Measurements from ENCODE around the gene NPM1.
"Not testable (repeated sequence)": the region's sequence is repeated elsewhere in the genome, so short reads cannot be mapped to it uniquely, and the experiment has no call there.

NPM1 gene

GRCh38 chr5:171401167-171401947 is 13.7 kb downstream of the NPM1 start:
- Histone ChIP-seq H3K36me3 (ENCODE audit: control insufficient read depth, insufficient read depth, low read length) (no peaks in the 10 kb centered on the region), H3K9ac (ENCODE audit: low read length) (no peak overlapping the region), H3K4me3 (ENCODE audit: low read length) (no peak overlapping the region), H3K9me3 (ENCODE audit: control insufficient read depth, low read length) (no peaks in the 10 kb centered on the region), H3K4me1 (ENCODE audit: control insufficient read depth, insufficient read depth, low read length) (no peaks in the 10 kb centered on the region), H3K27me3 (ENCODE audit: control insufficient read depth, insufficient read depth, low read length) (no peaks in the 10 kb centered on the region)

DNA sequence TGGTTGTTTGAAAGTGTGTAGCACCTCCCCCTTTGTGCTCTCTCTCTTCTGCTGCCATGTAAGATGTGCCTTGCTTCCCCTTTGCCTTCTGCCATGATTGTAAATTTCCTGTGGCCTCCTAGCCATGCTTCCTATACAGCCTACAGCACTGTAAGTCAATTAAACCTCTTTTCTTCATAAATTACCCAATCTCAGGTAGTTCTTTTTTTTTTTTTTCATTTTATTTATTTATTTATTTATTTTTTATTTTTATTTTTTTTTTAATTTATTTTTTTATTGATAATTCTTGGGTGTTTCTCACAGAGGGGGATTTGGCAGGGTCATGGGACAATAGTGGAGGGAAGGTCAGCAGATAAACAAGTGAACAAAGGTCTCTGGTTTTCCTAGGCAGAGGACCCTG is 15.1 kb downstream of the NPM1 start:
- not testable (repeated sequence) for H3K36me3 ChIP-seq (ENCODE audit: control insufficient read depth, insufficient read depth, low read length); H3K4me1 ChIP-seq (ENCODE audit: control insufficient read depth, insufficient read depth, low read length); H3K9me3 ChIP-seq (ENCODE audit: control insufficient read depth, low read length); H3K27me3 ChIP-seq (ENCODE audit: control insufficient read depth, insufficient read depth, low read length); H3K9ac ChIP-seq (ENCODE audit: low read length); H3K4me3 ChIP-seq (ENCODE audit: low read length)

- Histone ChIP-seq H3K9me3 (ENCODE audit: control insufficient read depth, low read length) (no peaks in the 10 kb centered on the region), H3K4me1 (ENCODE audit: control insufficient read depth, insufficient read depth, low read length) (peaks cover 7% of the 10 kb centered on the region), H3K36me3 (ENCODE audit: control insufficient read depth, insufficient read depth, low read length) (no peaks in the 10 kb centered on the region), H3K4me3 (ENCODE audit: low read length) (no peak overlapping the region), H3K27me3 (ENCODE audit: control insufficient read depth, insufficient read depth, low read length) (no peaks in the 10 kb centered on the region), H3K9ac (ENCODE audit: low read length) (no peak overlapping the region)
Measured at GRCh38 chr5:171405615-171406014, 18.0 kb downstream of the NPM1 start.

DNA sequence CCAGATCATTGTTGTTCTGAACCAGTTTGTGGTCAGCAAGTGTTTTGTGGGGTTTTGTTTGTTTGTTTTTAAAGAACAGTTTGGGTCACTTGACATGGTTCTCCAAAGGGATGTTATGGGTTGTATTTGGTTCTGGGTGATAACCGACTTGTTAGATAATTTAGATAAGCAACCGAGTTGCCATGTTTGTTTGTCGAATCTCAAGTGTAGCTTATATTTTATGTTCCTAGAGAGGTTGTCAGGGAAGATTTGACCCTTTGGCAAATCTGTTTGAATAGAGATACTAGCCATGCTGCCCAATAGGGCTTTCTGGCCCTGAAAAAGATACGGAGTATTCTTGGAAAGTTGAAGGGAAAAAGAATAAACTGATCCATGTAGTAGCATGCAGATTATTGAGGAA is 19.6 kb downstream of the NPM1 start:
- Histone ChIP-seq H3K4me1 (ENCODE audit: control insufficient read depth, insufficient read depth, low read length) (peaks cover 7% of the 10 kb centered on the region), H3K9me3 (ENCODE audit: control insufficient read depth, low read length) (no peaks in the 10 kb centered on the region), H3K27me3 (ENCODE audit: control insufficient read depth, insufficient read depth, low read length) (no peaks in the 10 kb centered on the region), H3K36me3 (ENCODE audit: control insufficient read depth, insufficient read depth, low read length) (no peaks in the 10 kb centered on the region), H3K9ac (ENCODE audit: low read length) (no peak overlapping the region), H3K4me3 (ENCODE audit: low read length) (no peak overlapping the region)

- peaks cover 7% of the 10 kb centered on the region for H3K4me1 ChIP-seq (ENCODE audit: control insufficient read depth, insufficient read depth, low read length)
- H3K4me3 ChIP-seq (ENCODE audit: low read length) = no peak overlapping the region
- H3K9ac ChIP-seq (ENCODE audit: low read length) = no peak overlapping the region
- no peaks in the 10 kb centered on the region for H3K36me3 ChIP-seq (ENCODE audit: control insufficient read depth, insufficient read depth, low read length)
- no peaks in the 10 kb centered on the region for H3K9me3 ChIP-seq (ENCODE audit: control insufficient read depth, low read length)
- no peaks in the 10 kb centered on the region for H3K27me3 ChIP-seq (ENCODE audit: control insufficient read depth, insufficient read depth, low read length)
Measured at GRCh38 chr5:171409164-171410136, 21.8 kb downstream of the NPM1 start.

GRCh38 chr5:171410181-171410580 is 22.5 kb downstream of the NPM1 start:
- Histone ChIP-seq H3K27me3 (ENCODE audit: control insufficient read depth, insufficient read depth, low read length) (no peaks in the 10 kb centered on the region), H3K36me3 (ENCODE audit: control insufficient read depth, insufficient read depth, low read length) (no peaks in the 10 kb centered on the region)

DNA sequence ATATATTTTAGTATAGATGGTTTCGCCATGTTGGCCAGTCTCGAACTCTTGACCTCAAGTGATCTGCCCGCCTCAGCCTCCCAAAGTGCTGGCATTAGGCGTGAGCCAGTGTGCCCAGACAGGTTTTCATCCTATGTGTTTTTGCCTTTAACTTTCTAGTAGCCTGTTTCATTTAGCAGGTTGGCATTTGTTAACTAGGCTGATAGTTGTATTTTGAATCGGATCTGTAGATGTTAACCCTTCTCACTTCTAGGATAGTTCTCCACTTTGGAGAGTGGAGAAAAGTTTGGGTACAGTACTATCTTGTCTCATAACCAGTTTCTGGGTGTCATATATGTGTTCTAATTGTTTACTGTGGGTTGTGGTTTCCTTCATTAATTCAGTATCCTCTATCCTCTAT is 24.5 kb downstream of the NPM1 start:
- Histone ChIP-seq H3K36me3 (ENCODE audit: control insufficient read depth, insufficient read depth, low read length) (no peaks in the 10 kb centered on the region), H3K9ac (ENCODE audit: low read length) (no peak overlapping the region), H3K4me3 (ENCODE audit: low read length) (no peak overlapping the region), H3K9me3 (ENCODE audit: control insufficient read depth, low read length) (no peaks in the 10 kb centered on the region), H3K4me1 (ENCODE audit: control insufficient read depth, insufficient read depth, low read length) (peaks cover 7% of the 10 kb centered on the region), H3K27me3 (ENCODE audit: control insufficient read depth, insufficient read depth, low read length) (no peaks in the 10 kb centered on the region)

More at GRCh38 chr5:171410181-171410580, 22.5 kb downstream of the NPM1 start:
- Histone ChIP-seq H3K4me3 (ENCODE audit: low read length) (no peak overlapping the region), H3K9me3 (ENCODE audit: control insufficient read depth, low read length) (no peaks in the 10 kb centered on the region), H3K9ac (ENCODE audit: low read length) (no peak overlapping the region), H3K4me1 (ENCODE audit: control insufficient read depth, insufficient read depth, low read length) (peaks cover 7% of the 10 kb centered on the region)

DNA sequence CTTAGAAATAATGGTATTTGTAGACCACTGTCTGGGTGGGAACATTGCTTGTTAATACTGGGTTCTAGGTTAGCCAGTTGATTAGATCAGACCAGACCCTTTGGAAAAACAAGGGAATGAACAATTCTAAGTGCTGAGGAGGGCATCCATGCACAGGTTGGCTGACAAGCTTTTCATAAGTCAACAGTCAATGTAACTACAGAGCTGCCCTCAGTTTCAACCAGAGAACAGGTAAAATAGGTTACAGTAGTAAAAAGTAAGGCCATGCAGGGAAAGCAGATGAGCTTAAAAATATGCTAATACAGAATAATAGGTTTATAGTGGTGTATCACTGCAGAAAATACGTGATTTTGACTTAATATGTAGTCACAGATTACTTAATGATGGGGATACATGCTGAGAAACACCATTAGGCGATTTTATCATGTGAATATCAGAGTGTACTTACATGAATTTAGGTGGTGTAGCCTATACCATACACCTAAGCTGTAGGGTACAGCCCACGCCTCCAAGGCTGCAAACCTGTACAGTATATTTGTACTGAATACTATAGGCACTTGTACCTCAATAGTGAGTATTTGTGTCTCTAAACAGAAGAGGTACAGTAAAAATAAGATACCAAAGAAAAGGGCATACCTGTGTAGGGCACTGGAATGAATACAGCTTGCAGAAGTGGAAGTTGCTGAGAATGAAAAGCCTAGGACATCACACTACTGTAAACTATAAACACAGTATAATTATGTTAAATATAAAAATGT is 25.7 kb downstream of the NPM1 start:
- Histone ChIP-seq H3K27me3 (ENCODE audit: control insufficient read depth, insufficient read depth, low read length) (no peaks in the 10 kb centered on the region), H3K9me3 (ENCODE audit: control insufficient read depth, low read length) (no peaks in the 10 kb centered on the region), H3K4me3 (ENCODE audit: low read length) (no peak overlapping the region), H3K4me1 (ENCODE audit: control insufficient read depth, insufficient read depth, low read length) (peaks cover 7% of the 10 kb centered on the region), H3K9ac (ENCODE audit: low read length) (no peak overlapping the region), H3K36me3 (ENCODE audit: control insufficient read depth, insufficient read depth, low read length) (no peaks in the 10 kb centered on the region)

DNA sequence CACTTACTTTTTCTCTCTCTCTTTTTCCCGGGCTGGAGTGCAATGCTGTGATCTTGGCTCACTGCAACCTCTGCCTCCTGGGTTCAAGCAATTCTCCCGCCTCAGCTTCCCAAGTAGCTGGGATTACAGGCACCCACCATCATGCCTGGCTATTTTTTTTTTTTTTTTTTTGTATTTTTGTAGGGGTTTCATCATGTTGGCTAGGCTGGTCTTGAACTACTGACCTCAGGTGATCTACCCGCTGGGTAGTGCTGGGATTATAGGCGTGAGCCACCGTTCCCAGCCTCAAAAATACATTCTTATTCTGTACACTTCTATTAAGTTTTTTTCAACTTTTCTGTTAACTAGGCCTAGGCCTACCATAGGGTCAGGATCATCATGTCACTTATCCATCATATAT is 26.3 kb downstream of the NPM1 start:
- not testable (repeated sequence) for H3K9me3 ChIP-seq (ENCODE audit: control insufficient read depth, low read length); H3K27me3 ChIP-seq (ENCODE audit: control insufficient read depth, insufficient read depth, low read length); H3K9ac ChIP-seq (ENCODE audit: low read length); H3K36me3 ChIP-seq (ENCODE audit: control insufficient read depth, insufficient read depth, low read length); H3K4me3 ChIP-seq (ENCODE audit: low read length)
- peaks cover 14% of the 10 kb centered on the region for H3K4me1 ChIP-seq (ENCODE audit: control insufficient read depth, insufficient read depth, low read length)

DNA sequence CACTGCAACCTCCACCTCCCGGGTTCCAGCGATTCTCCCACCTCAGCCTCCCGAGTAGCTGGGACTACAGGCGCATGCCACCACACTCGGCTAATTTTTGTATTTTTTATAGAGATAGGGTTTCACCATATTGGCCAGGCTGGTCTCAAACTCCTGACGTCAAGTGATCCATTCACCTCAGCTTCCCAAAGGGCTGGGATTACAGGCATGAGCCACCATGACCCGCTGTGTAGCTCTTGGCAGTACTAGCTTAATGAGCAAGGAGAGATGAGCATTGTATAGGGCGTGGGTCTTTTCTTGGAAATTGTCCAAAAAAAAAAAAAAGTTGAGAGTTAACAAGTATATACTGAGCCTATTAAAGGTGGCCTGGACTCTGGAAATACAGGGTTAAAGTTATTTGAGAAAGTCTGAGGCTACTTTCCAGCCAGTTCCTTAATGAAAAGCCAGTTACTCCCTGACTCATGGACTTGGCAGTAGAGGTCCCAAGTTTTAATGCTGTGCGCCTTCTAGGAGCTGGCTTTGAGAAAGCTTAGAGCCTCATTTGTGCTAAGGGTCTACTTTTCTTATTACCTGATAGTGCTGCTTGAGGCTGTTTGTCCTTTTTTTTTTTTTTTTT is 27.6 kb downstream of the NPM1 start:
- Histone ChIP-seq H3K9me3 (ENCODE audit: control insufficient read depth, low read length) (no peaks in the 10 kb centered on the region), H3K36me3 (ENCODE audit: control insufficient read depth, insufficient read depth, low read length) (no peaks in the 10 kb centered on the region), H3K9ac (ENCODE audit: low read length) (no peak overlapping the region), H3K27me3 (ENCODE audit: control insufficient read depth, insufficient read depth, low read length) (peaks cover 6% of the 10 kb centered on the region), H3K4me3 (ENCODE audit: low read length) (no peak overlapping the region), H3K4me1 (ENCODE audit: control insufficient read depth, insufficient read depth, low read length) (peaks cover 11% of the 10 kb centered on the region)

- no peak overlapping the region for H3K9ac ChIP-seq (ENCODE audit: low read length)
- H3K4me1 ChIP-seq (ENCODE audit: control insufficient read depth, insufficient read depth, low read length) = peaks cover 22% of the 10 kb centered on the region
- no peaks in the 10 kb centered on the region for H3K9me3 ChIP-seq (ENCODE audit: control insufficient read depth, low read length)
- H3K4me3 ChIP-seq (ENCODE audit: low read length) = no peak overlapping the region
- no peaks in the 10 kb centered on the region for H3K36me3 ChIP-seq (ENCODE audit: control insufficient read depth, insufficient read depth, low read length)
- H3K27me3 ChIP-seq (ENCODE audit: control insufficient read depth, insufficient read depth, low read length) = peaks cover 17% of the 10 kb centered on the region
Measured at GRCh38 chr5:171416160-171417049, 28.8 kb downstream of the NPM1 start.
